ENCODE data around the gene COMTD1.

- TF ChIP-seq CTCF (IDR thresholded peaks at IDR 0.05) (no peak), POLR2A (IDR thresholded peaks at IDR 0.05) (no peak)
Observed at GRCh38 chr10:75236178-75236825, 545 bp upstream of the COMTD1 start.

All from lower leg skin (tissue), 3 donors.